ENCODE data around the gene TRAK2.

Gene TRAK2

GRCh38 chr2:201467666-201468065 lies 16.4 kb upstream of the TRAK2 start:
- TF ChIP-seq CTCF (IDR thresholded peaks at IDR 0.05; ENCODE audit: insufficient read depth, low read length, poor library complexity, severe bottlenecking), result no peak
- Histone ChIP-seq H3K4me3 (replicated peaks; ENCODE audit: low read depth, low read length) (no peak overlapping the region), H3K36me3 (ENCODE audit: control insufficient read depth, insufficient read depth, low read length) (no peaks in the 10 kb centered on the region; the same call in 1 of the 2 replicates), H3K27me3 (replicated peaks; ENCODE audit: control insufficient read depth, insufficient read depth, low read length) (no peaks in the 10 kb centered on the region)
- DNase-seq (ENCODE audit: extremely low read depth, insufficient read length), result no peak

GRCh38 chr2:201466050-201466675 lies 14.9 kb upstream of the TRAK2 start:
- H3K4me3 ChIP-seq (replicated peaks; ENCODE audit: low read depth, low read length), result no peak overlapping the region
- no peaks in the 10 kb centered on the region; the same call in 1 of the 2 replicates for H3K36me3 ChIP-seq (ENCODE audit: control insufficient read depth, insufficient read depth, low read length)
- H3K27me3 ChIP-seq (replicated peaks; ENCODE audit: control insufficient read depth, insufficient read depth, low read length), result no peaks in the 10 kb centered on the region
- DNase-seq (ENCODE audit: extremely low read depth, insufficient read length), result no peak
- no peak for TF ChIP-seq CTCF (IDR thresholded peaks at IDR 0.05; ENCODE audit: insufficient read depth, low read length, poor library complexity, severe bottlenecking)

- DNase-seq (ENCODE audit: extremely low read depth, insufficient read length), result no peak
- no peaks in the 10 kb centered on the region; the same call in 1 of the 2 replicates for H3K36me3 ChIP-seq (ENCODE audit: control insufficient read depth, insufficient read depth, low read length)
- H3K4me3 ChIP-seq (replicated peaks; ENCODE audit: low read depth, low read length), result no peak overlapping the region
- no peak for TF ChIP-seq CTCF (IDR thresholded peaks at IDR 0.05; ENCODE audit: insufficient read depth, low read length, poor library complexity, severe bottlenecking)
- H3K27me3 ChIP-seq (replicated peaks; ENCODE audit: control insufficient read depth, insufficient read depth, low read length), result no peaks in the 10 kb centered on the region
Measured at GRCh38 chr2:201465524-201465971, 14.3 kb upstream of the TRAK2 start.

GRCh38 chr2:201464547-201464946 lies 13.3 kb upstream of the TRAK2 start:
- no peak for TF ChIP-seq CTCF (IDR thresholded peaks at IDR 0.05; ENCODE audit: insufficient read depth, low read length, poor library complexity, severe bottlenecking)
- H3K36me3 ChIP-seq (ENCODE audit: control insufficient read depth, insufficient read depth, low read length), result no peaks in the 10 kb centered on the region; the same call in 1 of the 2 replicates
- H3K27me3 ChIP-seq (replicated peaks; ENCODE audit: control insufficient read depth, insufficient read depth, low read length), result no peaks in the 10 kb centered on the region
- no peak for DNase-seq (ENCODE audit: extremely low read depth, insufficient read length)
- no peak overlapping the region for H3K4me3 ChIP-seq (replicated peaks; ENCODE audit: low read depth, low read length)

- no peak for DNase-seq (ENCODE audit: extremely low read depth, insufficient read length)
- no peaks in the 10 kb centered on the region for H3K27me3 ChIP-seq (replicated peaks; ENCODE audit: control insufficient read depth, insufficient read depth, low read length)
- TF ChIP-seq CTCF (IDR thresholded peaks at IDR 0.05; ENCODE audit: insufficient read depth, low read length, poor library complexity, severe bottlenecking), result no peak
- H3K4me3 ChIP-seq (replicated peaks; ENCODE audit: low read depth, low read length), result no peak overlapping the region
- no peaks in the 10 kb centered on the region; the same call in 1 of the 2 replicates for H3K36me3 ChIP-seq (ENCODE audit: control insufficient read depth, insufficient read depth, low read length)
Measured at GRCh38 chr2:201460532-201460931, 9.3 kb upstream of the TRAK2 start.

Data from GM06990 (cell line).